22Rv1 (cell line): ENCODE data around the gene CEACAM1.

Source experiments
- CTCF ChIP-seq: fragments of 450-650 bp; IDR thresholded peaks from 2 replicates; pipeline ENCODE4 v1.5.1; 2017; ENCODE audit warnings: mild to moderate bottlenecking
- ZFX ChIP-seq: fragments of 450-650 bp; IDR thresholded peaks from 2 replicates; pipeline ENCODE4 v1.6.1; 2017; ENCODE audit warnings: antibody characterized with exemption, borderline replicate concordance

- no peak for TF ChIP-seq CTCF
- TF ChIP-seq ZFX, result no peak
Measured at GRCh38 chr19:42496460-42497133, 31.7 kb downstream of the CEACAM1 start.
